B cell (primary cell): ENCODE data around the gene ZNF22. TPM values are rescaled to one million over a fixed set of nuclear protein-coding genes. Genes with fewer than 3 reads are reported as not detected.

Experiments
- ATAC-seq: fragments of 200-7000 bp; cut with Tn5 transposase; one replicate; pipeline ENCODE4 v1.10.0; 2021; ENCODE audit warnings: low read depth, mild to moderate bottlenecking, moderate number of reproducible peaks, moderate library complexity
- CTCF ChIA-PET: fragments of 350-600 bp; sonication (Branson Sonifier 250); formaldehyde crosslinking; loops from one replicate; lab custom pipeline; 2021; ENCODE audit warnings: antibody characterized with exemption, inconsistent platforms; lab: Charles Lee
- POLR2A ChIA-PET: fragments of 350-600 bp; sonication (Branson Sonifier 250); formaldehyde crosslinking; loops from one replicate; lab custom pipeline; 2021; ENCODE audit warnings: antibody characterized with exemption; lab: Charles Lee
- DNase-seq: peaks from one replicate; pipeline ENCODE4 v3.0.0; 2013
- H2AFZ ChIP-seq: 2 replicates; pipeline ENCODE4 v1.6.1; 2012; ENCODE audit warnings: mild to moderate bottlenecking, low read depth, low read length; ENCODE audit not compliant: insufficient read depth, poor library complexity, severe bottlenecking
- H3K27ac ChIP-seq, 2 donors: 1 replicate in 1 of 2; 2 replicates in 1 of 2; pipeline ENCODE4 v1.5.1; 2012 to 2013; ENCODE audit warnings: low read length in 2 of 2, mild to moderate bottlenecking in 2 of 2, moderate library complexity in 1 of 2
- H3K27me3 ChIP-seq, 4 experiments: fragments of 200-600 bp in 1 of 4; sonication (generic) in 1 of 4; replicated peaks in 1 of 4; 1 replicate in 2 of 4; 2 replicates in 2 of 4; pipeline versions ENCODE4 v1.6.1 to v1.7.0; 2013 to 2016; ENCODE audit warnings: low read length in 3 of 4, mild to moderate bottlenecking in 2 of 4, mixed read lengths in 1 of 4, moderate library complexity in 1 of 4; ENCODE audit not compliant: insufficient read depth in 4 of 4, control insufficient read depth in 3 of 4; ENCODE audit errors: control extremely low read depth in 1 of 4
- H3K36me3 ChIP-seq, 2 experiments: replicated peaks in 1 of 2; 1 replicate in 1 of 2; 2 replicates in 1 of 2; pipeline versions ENCODE4 v1.6.1 to v1.7.1; 2013; ENCODE audit warnings: low read length in 1 of 2; ENCODE audit not compliant: insufficient read depth in 2 of 2, control insufficient read depth in 1 of 2; ENCODE audit errors: control extremely low read depth in 1 of 2, extremely low read depth in 1 of 2
- H3K4me1 ChIP-seq, 2 donors: fragments of 200-600 bp in 1 of 2; sonication (generic) in 1 of 2; 1 replicate in 1 of 2; 2 replicates in 1 of 2; pipeline versions ENCODE4 v1.5.1 to v1.6.1; 2013 to 2017; ENCODE audit warnings: low read length in 2 of 2; ENCODE audit not compliant: control insufficient read depth in 2 of 2, insufficient read depth in 2 of 2
- H3K4me2 ChIP-seq: replicated peaks from 2 replicates; pipeline ENCODE3; 2012; ENCODE audit warnings: mild to moderate bottlenecking, low read depth, low read length; ENCODE audit not compliant: poor library complexity, severe bottlenecking
- H3K4me3 ChIP-seq, 5 experiments: fragments of 200-600 bp in 1 of 5; sonication (generic) in 1 of 5; 1 replicate in 3 of 5; 2 replicates in 2 of 5; pipeline versions ENCODE4 v1.5.1 to v1.7.0; 2011 to 2016; ENCODE audit warnings: low read length in 4 of 5, mild to moderate bottlenecking in 4 of 5, low read depth in 2 of 5, control low read depth in 1 of 5, moderate library complexity in 1 of 5; ENCODE audit not compliant: insufficient read depth in 1 of 5; ENCODE audit errors: control extremely low read depth in 1 of 5, extremely low read depth in 1 of 5
- H3K79me2 ChIP-seq: fragments of 200-600 bp; sonication (generic); one replicate; pipeline ENCODE4 v1.6.0; 2016; ENCODE audit warnings: low read length; ENCODE audit not compliant: control insufficient read depth, insufficient read depth
- H3K9ac ChIP-seq: fragments of 200-600 bp; sonication (generic); 2 replicates; pipeline ENCODE4 v1.6.1; 2017; ENCODE audit warnings: mild to moderate bottlenecking, low read length, moderate library complexity
- H3K9me3 ChIP-seq, 3 donors: one replicate each; pipeline versions ENCODE4 v1.6.1 to v1.7.1; 2013; ENCODE audit warnings: low read length in 2 of 3; ENCODE audit not compliant: control insufficient read depth in 2 of 3, insufficient read depth in 1 of 3; ENCODE audit errors: control extremely low read depth in 1 of 3
- H4K20me1 ChIP-seq: 2 replicates; pipeline ENCODE4 v1.6.0; 2012; ENCODE audit warnings: mild to moderate bottlenecking, low read length; ENCODE audit not compliant: insufficient read depth, control insufficient read depth, poor library complexity, severe bottlenecking
- H3K27ac Mint-ChIP-seq: one replicate; pipeline ENCODE4 v1.8.0; 2021; ENCODE audit warnings: mixed read lengths
- H3K27me3 Mint-ChIP-seq: one replicate; pipeline ENCODE4 v1.8.0; 2021; ENCODE audit warnings: mixed read lengths
- H3K4me1 Mint-ChIP-seq: one replicate; pipeline ENCODE4 v1.8.0; 2021; ENCODE audit warnings: mixed read lengths
- H3K4me3 Mint-ChIP-seq: one replicate; pipeline ENCODE4 v1.8.0; 2021; ENCODE audit warnings: mixed read lengths
- H3K9me3 Mint-ChIP-seq: one replicate; pipeline ENCODE4 v1.8.0; 2022; ENCODE audit warnings: mixed read lengths; ENCODE audit not compliant: insufficient read depth
- EZH2 ChIP-seq: IDR thresholded peaks from 2 replicates; pipeline ENCODE4 v1.6.1; 2012; ENCODE audit warnings: borderline replicate concordance, low read depth, mild to moderate bottlenecking, moderate library complexity, low read length; ENCODE audit not compliant: insufficient read depth, poor library complexity, severe bottlenecking
- WGBS: methylation state at CpG from one replicate; pipeline ENCODE4 v1.1.5; 2013; ENCODE audit warnings: missing lambda C conversion rate; ENCODE audit not compliant: insufficient coverage; 5-methylcytosine and 5-hydroxymethylcytosine counted together
- intact Hi-C: fragments of 100-400 bp; cut with micrococcal nuclease; formaldehyde crosslinking; loops from one replicate; pipeline ENCODE4 v1.10.0; 2022
- polyA plus RNA-seq: library from polyadenylated mRNA; depleted of rRNA; stranded (reverse); fragments of >200 nt; gene quantifications from 2 replicates; pipeline ENCODE4 v1.2.3, GENCODE V29; 2012
- total RNA-seq, 2 donors: library from RNA; stranded (reverse); fragments of 120-200 nt in 1 of 2; gene quantifications; 1 replicate in 1 of 2; 2 replicates in 1 of 2; pipeline versions ENCODE4 v1.2.3 to v1.2.4, GENCODE V29; 2013 to 2022
- TF ChIP-seq, protein P1 (sequence below): fragments of 200-600 bp; IDR thresholded peaks from one replicate; pipeline ENCODE4 v1.8.0; 2022; ENCODE audit warnings: antibody characterized with exemption, mild to moderate bottlenecking

The ZNF22 gene
- total and polyA plus RNA-seq, 2 donors (not counting 1 experiment from before 2014, with no cell fraction given) = 7.7 to 31.4 TPM

DNA sequence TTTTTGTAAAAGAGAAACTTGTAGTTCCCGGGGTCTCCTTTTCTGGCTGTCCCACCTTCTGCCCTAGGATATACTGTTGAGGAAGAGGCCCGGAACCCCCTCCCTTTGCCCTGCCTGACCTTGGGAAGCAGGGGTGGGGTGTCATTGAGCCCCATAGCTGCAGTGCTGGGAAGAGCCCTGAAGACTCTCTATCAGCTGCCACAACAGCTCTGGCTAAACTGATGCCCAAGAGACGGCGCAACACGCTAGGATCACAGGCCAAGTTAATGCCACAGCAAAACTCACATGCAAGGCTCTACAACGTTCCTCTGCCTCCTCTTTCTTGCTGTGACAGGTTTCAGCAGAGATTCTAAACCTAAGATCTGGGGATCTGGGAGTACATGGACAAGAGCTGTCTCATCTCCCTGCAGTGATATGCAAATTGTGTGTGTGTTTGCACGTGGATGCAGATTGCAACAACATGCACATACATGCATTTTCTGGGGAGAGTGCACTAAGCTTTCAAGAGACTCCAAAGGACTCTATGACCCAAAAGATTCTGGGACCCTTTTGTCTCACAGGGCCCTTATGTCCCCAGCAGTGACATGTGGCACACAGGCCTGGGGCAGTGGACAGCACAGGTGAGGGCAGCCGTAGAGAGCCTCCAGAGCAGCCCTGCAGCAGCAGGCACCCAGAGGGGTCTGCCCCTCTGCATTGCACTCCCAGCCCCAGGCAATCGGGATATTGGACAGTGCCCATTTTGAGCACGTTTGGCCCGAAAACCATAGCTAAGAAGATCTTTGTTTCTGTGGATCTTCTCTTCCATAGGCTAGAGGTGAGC is 38.6 kb upstream of the ZNF22 start:
- no peaks in the 10 kb centered on the region for H3K36me3 ChIP-seq
- H3K4me1 Mint-ChIP-seq = peaks cover 68% of the 10 kb centered on the region
- no peaks in the 10 kb centered on the region for H3K9me3 Mint-ChIP-seq
- 79% methylated on average over 9 of the region's 11 CpGs for WGBS
- CTCF ChIA-PET = interaction anchor here (0.9 to 3.5 kb wide), 8 partner anchors 9 to 41 kb away, joined by 3 to 23 read pairs (median 4); partner anchors contain the start of gene DEPP1
- peaks cover 45 to 71% of the 10 kb centered on the region in 2 donors for H3K4me1 ChIP-seq
- H3K4me3 ChIP-seq = no peak overlapping the region
- POLR2A ChIA-PET = interaction anchor here (1.5 kb wide), 1 partner anchor 41 kb away, joined by 3 read pairs; no protein-coding TSS in a partner anchor
- H3K27ac ChIP-seq = no peak overlapping the region
- peaks cover 0 to 2% (median 0%) of the 10 kb centered on the region in 4 experiments for H3K27me3 ChIP-seq
- no peak overlapping the region for H3K4me2 ChIP-seq
- DNase-seq = no peak
- TF ChIP-seq, protein P1, sequence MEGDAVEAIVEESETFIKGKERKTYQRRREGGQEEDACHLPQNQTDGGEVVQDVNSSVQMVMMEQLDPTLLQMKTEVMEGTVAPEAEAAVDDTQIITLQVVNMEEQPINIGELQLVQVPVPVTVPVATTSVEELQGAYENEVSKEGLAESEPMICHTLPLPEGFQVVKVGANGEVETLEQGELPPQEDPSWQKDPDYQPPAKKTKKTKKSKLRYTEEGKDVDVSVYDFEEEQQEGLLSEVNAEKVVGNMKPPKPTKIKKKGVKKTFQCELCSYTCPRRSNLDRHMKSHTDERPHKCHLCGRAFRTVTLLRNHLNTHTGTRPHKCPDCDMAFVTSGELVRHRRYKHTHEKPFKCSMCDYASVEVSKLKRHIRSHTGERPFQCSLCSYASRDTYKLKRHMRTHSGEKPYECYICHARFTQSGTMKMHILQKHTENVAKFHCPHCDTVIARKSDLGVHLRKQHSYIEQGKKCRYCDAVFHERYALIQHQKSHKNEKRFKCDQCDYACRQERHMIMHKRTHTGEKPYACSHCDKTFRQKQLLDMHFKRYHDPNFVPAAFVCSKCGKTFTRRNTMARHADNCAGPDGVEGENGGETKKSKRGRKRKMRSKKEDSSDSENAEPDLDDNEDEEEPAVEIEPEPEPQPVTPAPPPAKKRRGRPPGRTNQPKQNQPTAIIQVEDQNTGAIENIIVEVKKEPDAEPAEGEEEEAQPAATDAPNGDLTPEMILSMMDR = no peak
- TF ChIP-seq EZH2 = no peak
- no peak for ATAC-seq
- no peaks in the 10 kb centered on the region for H3K27me3 Mint-ChIP-seq
- peak overlapping the region; percentile 8 for H3K4me3 Mint-ChIP-seq
- H3K9ac ChIP-seq = no peak overlapping the region
- H3K27ac Mint-ChIP-seq = no peak overlapping the region
- intact Hi-C loops = no loop called here
- H2AFZ ChIP-seq = no peak overlapping the region
- no peaks in the 10 kb centered on the region for H4K20me1 ChIP-seq
- H3K79me2 ChIP-seq = peaks cover 19% of the 10 kb centered on the region
- no peaks in the 10 kb centered on the region for H3K9me3 ChIP-seq
